Duodenal mucosa (tissue), 2 donors: ENCODE results near the gene PARD6B.
"Not testable (repeated sequence)": the region's sequence is repeated elsewhere in the genome, so short reads cannot be mapped to it uniquely, and the experiment has no call there.

ENCODE experiments used
- H3K27ac ChIP-seq: one replicate; pipeline ENCODE4 v1.7.0; 2013; ENCODE audit warnings: low read depth, low read length
- H3K27me3 ChIP-seq, 2 donors: one replicate each; pipeline ENCODE4 v1.7.0; 2013; ENCODE audit warnings: low read length in 2 of 2, control low read depth in 1 of 2; ENCODE audit not compliant: insufficient read depth in 2 of 2, control insufficient read depth in 1 of 2
- H3K36me3 ChIP-seq, 2 donors: one replicate each; pipeline ENCODE4 v1.7.0; 2013; ENCODE audit warnings: low read length in 2 of 2, control low read depth in 1 of 2; ENCODE audit not compliant: insufficient read depth in 2 of 2, control insufficient read depth in 1 of 2
- H3K4me1 ChIP-seq, 2 donors: one replicate each; pipeline ENCODE4 v1.7.0; 2013; ENCODE audit warnings: low read length in 2 of 2, control low read depth in 1 of 2; ENCODE audit not compliant: insufficient read depth in 2 of 2, control insufficient read depth in 1 of 2
- H3K4me3 ChIP-seq, 2 donors: one replicate each; pipeline ENCODE4 v1.7.0; 2013; ENCODE audit warnings: low read length in 2 of 2, low read depth in 1 of 2
- H3K9ac ChIP-seq, 2 donors: one replicate each; pipeline ENCODE4 v1.7.0; 2013; ENCODE audit warnings: low read length in 2 of 2, low read depth in 1 of 2
- H3K9me3 ChIP-seq, 2 donors: one replicate each; pipeline ENCODE4 v1.7.0; 2013; ENCODE audit warnings: low read length in 2 of 2, control low read depth in 1 of 2; ENCODE audit not compliant: control insufficient read depth in 1 of 2

The PARD6B gene

DNA sequence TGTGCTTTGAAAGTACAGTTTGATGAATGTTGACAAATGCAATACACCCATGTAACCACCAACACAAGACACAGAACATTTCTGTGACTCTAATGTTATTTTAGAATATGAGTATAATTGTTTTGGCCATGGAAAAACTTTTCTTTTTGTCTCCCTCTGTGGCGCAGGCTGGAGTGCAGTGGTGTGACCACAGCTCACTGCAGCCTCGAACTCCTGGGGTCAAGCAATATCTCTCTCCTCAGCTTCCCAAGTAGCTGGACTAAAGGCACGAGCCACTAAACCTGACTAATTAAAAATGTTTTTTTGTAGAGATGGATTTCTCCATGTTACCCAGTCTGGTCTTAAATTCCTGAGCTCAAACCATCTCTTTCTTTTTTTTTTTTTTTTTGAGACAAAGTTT is 43.1 kb downstream of the PARD6B start:
- Histone ChIP-seq H3K27me3 (no peaks in the 10 kb centered on the region), H3K27ac (no peak overlapping the region), H3K36me3 (no peaks in the 10 kb centered on the region), H3K9me3 (no peaks in the 10 kb centered on the region), H3K9ac (no peak overlapping the region), H3K4me1 (no peaks in the 10 kb centered on the region), H3K4me3 (no peak overlapping the region)

DNA sequence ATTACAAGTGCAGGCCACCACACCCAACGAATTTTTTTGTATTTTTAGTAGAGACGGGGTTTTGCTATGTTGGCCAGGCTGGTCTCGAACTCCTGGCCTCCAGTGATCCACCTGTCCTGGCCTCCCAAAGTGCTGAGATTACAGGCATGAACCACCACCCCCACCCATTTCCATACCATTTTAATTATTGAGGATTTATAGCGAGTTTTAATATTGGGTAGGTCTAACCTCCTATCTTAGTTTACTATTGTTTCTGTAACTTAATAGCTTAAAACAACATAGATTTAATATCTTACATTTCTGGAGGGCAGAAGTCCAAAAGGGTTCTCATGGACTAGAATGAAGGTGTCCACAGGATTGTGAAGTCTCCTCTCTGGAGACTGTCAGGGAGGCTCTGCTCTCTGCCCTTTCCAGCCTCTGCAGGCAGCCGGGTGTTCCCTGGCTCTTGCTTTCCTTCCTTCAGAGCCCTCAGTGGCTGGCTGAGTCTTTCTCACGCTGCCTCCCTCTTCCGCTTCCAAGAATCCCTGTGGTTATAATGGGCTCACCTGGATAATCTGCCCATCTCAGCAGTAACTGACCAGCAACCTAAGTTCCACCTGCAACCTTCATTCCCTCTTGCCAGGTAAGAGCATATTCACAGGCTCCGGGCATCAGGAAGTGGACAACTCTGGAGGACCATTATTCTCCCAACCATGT is 44.9 kb downstream of the PARD6B start:
- Histone ChIP-seq H3K27ac (no peak overlapping the region), H3K9ac (no peak overlapping the region), H3K4me3 (no peak overlapping the region), H3K4me1 (no peaks in the 10 kb centered on the region), H3K9me3 (no peaks in the 10 kb centered on the region), H3K27me3 (no peaks in the 10 kb centered on the region), H3K36me3 (no peaks in the 10 kb centered on the region)

GRCh38 chr20:50777373-50777772 is 46.0 kb downstream of the PARD6B start:
- no peaks in the 10 kb centered on the region for H3K36me3 ChIP-seq
- H3K27me3 ChIP-seq: no peaks in the 10 kb centered on the region
- H3K4me1 ChIP-seq: no peaks in the 10 kb centered on the region
- no peak overlapping the region for H3K27ac ChIP-seq
- no peaks in the 10 kb centered on the region for H3K9me3 ChIP-seq
- H3K4me3 ChIP-seq: no peak overlapping the region
- no peak overlapping the region for H3K9ac ChIP-seq

DNA sequence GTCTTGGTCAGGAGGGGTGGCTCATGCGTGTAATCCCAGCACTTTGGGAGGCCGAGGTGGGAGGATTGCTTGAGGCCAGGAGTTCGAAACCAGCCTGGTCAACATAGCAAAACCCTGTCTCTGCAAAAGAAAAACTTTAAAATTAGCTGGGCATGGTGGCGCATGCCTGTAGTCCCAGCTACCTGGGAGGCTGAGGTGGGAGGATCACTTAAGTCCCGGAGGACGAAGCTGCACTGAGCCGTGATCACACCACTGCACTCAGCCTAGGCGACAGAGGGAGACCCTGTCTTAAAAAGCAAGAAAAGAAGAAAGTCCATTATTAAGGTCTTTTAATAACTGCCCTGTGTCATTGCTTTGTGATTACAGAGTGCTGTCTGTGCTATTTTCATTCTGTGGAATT is 47.6 kb downstream of the PARD6B start:
- not testable (repeated sequence) for H3K36me3 ChIP-seq, H3K9me3 ChIP-seq, H3K9ac ChIP-seq, H3K4me3 ChIP-seq, H3K27me3 ChIP-seq, H3K27ac ChIP-seq, H3K4me1 ChIP-seq

DNA sequence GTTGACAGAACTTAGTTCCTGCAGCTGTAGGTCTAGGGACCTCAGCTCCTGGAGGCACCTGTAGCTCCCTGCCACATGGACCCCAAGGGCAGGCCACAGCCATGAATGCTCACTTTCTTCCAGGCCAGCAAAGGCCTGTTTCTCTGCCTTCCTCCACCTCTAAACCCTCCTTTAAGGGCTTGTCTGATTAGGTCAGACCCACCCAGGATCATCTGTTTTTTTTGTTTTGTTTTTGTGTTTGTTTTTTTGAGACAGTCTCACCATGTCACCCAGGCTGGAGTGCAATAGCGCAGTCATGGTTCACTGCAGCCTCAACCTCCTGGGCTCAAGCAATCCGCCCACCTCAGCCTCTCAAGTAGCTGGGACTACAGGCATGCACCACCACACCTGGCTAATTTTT is 52.0 kb downstream of the PARD6B start:
- Histone ChIP-seq H3K27me3 (no peaks in the 10 kb centered on the region), H3K4me1 (peaks cover 0 to 3% of the 10 kb centered on the region in 2 donors), H3K9ac (no peak overlapping the region), H3K36me3 (no peaks in the 10 kb centered on the region), H3K27ac (no peak overlapping the region), H3K9me3 (no peaks in the 10 kb centered on the region), H3K4me3 (no peak overlapping the region)

DNA sequence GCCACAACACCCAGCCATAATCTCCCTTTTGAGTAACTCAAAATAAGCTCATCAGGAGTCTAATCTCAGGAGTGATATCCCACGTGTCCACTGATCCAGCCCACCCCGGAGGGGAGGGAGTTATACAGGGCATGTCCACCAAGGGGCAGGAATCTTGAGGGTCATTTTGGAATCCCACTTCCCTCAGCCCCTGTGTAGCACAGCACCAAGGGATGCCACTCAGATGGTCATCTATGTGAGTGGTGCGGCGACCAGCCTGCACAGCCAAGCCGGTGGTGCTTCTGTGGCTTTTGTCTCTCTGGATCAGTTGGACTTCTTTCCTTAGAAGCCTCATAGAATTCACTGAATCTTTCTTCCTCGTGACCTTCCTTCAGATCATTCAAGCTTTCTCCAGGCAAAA is 52.5 kb downstream of the PARD6B start:
- Histone ChIP-seq H3K36me3 (no peaks in the 10 kb centered on the region), H3K27me3 (no peaks in the 10 kb centered on the region), H3K4me1 (peaks cover 0 to 8% of the 10 kb centered on the region in 2 donors), H3K4me3 (no peak overlapping the region), H3K9ac (no peak overlapping the region), H3K27ac (no peak overlapping the region), H3K9me3 (no peaks in the 10 kb centered on the region)

GRCh38 chr20:50784464-50784863 is 53.1 kb downstream of the PARD6B start:
- no peaks in the 10 kb centered on the region for H3K36me3 ChIP-seq
- peaks cover 0 to 8% of the 10 kb centered on the region in 2 donors for H3K4me1 ChIP-seq
- no peaks in the 10 kb centered on the region for H3K9me3 ChIP-seq
- H3K4me3 ChIP-seq: no peak overlapping the region
- no peaks in the 10 kb centered on the region for H3K27me3 ChIP-seq
- H3K9ac ChIP-seq: no peak overlapping the region
- no peak overlapping the region for H3K27ac ChIP-seq

DNA sequence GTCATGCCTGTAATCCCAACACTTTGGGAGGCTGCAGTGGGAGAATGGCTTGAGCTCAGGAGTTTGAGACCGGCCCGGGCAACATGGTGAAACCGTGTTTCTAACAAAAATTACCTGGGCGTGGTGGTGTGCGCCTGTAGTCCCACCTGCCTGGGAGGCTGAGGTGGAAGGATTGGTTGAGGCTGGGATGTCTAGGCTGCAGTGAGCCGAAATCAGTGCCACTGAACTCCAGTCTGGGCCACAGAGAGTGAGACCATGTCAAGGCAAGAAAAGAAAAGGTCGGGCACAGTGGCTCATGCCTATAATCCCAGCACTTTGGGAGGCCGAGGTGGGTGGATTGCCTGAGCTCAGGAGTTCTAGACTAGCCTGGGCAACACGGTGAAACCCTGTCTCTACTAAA is 55.3 kb downstream of the PARD6B start:
- H3K4me1 ChIP-seq: peaks cover 13 to 19% of the 10 kb centered on the region in 2 donors
- no peak overlapping the region for H3K9ac ChIP-seq
- H3K27me3 ChIP-seq: no peaks in the 10 kb centered on the region
- no peaks in the 10 kb centered on the region for H3K9me3 ChIP-seq
- no peak overlapping the region for H3K27ac ChIP-seq
- no peaks in the 10 kb centered on the region for H3K36me3 ChIP-seq
- H3K4me3 ChIP-seq: no peak overlapping the region

- no peaks in the 10 kb centered on the region for H3K9me3 ChIP-seq
- no peak overlapping the region for H3K27ac ChIP-seq
- no peaks in the 10 kb centered on the region for H3K36me3 ChIP-seq
- peaks cover 13 to 19% of the 10 kb centered on the region in 2 donors for H3K4me1 ChIP-seq
- H3K27me3 ChIP-seq: no peaks in the 10 kb centered on the region
- no peak overlapping the region for H3K9ac ChIP-seq
- no peak overlapping the region for H3K4me3 ChIP-seq
Observed at GRCh38 chr20:50787181-50787580, 55.8 kb downstream of the PARD6B start.

- H3K4me1 ChIP-seq: peaks cover 13 to 19% of the 10 kb centered on the region in 2 donors
- no peak overlapping the region for H3K27ac ChIP-seq
- H3K9ac ChIP-seq: no peak overlapping the region
- no peaks in the 10 kb centered on the region for H3K9me3 ChIP-seq
- no peaks in the 10 kb centered on the region for H3K27me3 ChIP-seq
- H3K36me3 ChIP-seq: no peaks in the 10 kb centered on the region
- H3K4me3 ChIP-seq: no peak overlapping the region
Observed at GRCh38 chr20:50788045-50788991, 56.9 kb downstream of the PARD6B start.
